Activated naive CD4-positive, alpha-beta T cell treated with anti-CD3 and anti-CD28 coated beads, Interleukin-2, amount 50 U/mL, for 16 hours (primary cell): ENCODE results near the gene CNGB1.

ENCODE experiments used
- DNase-seq: peaks from one replicate; pipeline ENCODE4 v3.0.0-alpha.2; 2020

CNGB1 gene

DNA sequence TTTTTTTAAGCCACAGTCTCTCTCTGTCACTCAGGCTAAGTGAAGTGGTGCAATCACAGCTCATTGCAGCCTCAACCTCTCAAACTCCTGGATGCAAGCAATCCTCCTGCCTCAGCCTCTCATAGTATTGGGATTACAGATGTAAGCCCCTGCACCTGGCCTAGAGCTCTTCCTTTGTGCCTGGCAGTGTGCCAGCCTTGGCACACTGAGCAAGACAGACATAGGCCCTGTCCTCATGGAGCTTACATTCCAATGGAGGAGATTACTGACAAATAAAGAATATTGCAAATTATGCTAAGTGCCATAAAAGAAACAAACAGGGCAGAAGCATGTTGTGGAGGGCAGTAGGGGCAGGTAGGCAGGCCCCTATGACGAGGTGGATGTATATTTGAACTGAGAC is 920 bp upstream of the CNGB1 start:
- DNase-seq: no peak

DNA sequence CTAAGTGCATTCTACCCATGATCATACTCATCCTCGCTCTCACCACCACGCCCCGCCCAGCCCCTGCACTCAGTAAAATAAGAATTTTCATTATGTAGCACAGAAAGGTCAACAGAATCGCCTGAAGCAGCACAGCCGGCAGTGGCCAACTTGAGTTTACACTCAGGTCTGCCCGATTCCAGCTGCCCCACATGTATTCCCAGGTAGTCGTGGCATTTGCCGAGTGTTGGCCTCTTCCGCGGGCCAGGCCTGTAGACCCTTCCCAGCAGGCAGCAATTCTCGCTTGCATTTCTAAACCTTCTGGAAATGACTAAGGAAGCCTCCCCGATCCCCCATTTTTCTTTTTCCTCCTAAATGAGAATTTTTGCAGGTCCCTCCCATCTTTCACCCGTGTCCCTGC is 609 bp downstream of the CNGB1 start:
- no peak for DNase-seq

DNA sequence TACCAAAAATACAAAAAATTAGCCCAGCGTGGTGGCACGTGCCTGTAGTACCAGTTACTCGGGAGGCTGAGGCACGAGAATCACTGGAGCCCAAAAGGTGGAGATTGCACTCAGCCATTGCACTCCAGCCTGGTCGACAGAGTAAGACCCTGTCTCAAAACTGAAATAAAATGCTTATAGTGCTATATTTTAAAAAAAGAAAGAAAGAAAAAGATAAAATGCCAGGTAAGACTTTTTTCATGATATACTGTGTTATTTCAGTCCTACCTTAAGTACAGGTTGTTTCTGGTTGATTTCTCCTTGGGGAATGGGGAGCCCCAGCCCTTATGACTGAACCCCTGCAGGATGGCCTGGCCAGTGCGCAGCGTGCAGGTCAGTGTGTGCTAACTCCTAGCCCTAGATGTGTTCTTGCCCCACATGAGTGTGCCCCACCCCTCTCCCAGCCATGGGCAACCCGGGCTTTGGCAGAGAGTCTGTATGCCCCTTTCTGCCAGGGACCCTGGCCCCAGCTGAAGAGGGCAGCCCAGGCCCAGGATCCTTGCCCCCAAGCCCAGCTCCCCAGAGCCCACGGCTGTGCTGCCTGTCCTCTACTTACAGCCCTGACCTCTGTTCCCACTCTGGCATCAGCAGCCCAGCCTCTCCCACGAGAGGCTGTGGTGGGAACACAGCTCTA is 1.3 kb downstream of the CNGB1 start:
- DNase-seq: no peak

DNA sequence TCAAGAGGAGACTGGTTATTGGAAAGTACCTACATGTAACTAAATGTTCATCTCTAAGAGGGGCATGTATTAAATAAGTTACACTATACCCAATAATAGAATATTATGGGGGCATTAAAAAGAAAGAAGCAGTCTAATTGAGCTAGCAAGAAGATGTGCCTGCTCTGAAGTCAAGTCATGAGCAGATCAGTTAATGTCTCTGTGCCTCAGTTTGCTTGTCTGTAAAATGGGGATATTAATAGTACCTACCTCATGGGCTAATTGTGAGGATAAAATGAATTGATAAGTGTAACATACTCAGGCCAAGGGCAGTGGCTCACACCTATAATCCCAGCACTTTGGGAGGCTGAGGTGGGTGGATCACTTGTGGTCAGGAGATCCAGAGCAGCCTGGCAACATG is 3.0 kb downstream of the CNGB1 start:
- no peak for DNase-seq

DNA sequence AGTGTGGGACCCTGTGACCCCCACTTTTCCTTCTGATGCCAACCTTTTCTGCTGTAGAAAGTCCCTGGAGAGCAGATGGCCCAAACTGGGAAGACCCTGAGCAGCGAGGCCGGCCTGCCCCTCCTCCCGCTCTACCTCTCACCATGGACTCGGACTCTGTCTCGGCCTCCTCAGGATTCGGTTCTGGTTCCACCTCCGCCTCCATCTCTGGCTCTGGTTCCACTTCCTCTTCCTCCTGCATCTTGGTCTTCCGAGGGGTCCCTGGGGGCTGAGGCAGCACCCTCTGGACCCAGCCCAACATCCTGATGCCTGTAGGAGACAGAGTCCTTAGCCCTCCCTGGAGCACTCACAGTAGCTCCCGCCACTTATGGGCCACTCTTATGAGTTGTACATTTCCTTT is 3.9 kb downstream of the CNGB1 start:
- DNase-seq: no peak

DNA sequence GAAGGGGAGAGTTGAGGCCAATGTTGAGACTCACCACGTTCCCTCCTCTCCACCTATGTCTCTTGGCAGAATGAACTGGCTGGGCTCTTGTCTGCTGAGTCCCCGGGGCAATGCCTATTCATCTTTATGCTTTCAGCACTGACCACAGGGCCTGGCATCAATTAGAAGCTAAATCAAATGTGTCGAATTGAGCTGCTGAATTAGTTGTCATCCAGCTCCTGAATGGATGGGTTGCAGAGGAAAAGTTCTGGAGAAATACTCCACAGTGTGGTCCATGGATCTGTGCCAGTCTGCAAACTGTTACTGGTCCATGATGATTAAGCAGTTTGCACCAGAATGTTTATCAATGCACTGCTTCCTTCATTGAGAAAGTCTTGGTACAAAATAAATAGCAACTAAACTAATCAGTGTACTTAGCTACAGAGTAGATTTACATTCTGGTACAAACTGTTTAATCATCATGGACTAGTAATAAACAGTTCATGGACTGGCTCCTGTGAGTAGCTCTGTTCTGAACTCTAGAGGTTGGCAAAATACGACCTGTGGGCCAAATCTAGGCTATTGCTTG is 4.6 kb downstream of the CNGB1 start:
- DNase-seq: no peak

DNA sequence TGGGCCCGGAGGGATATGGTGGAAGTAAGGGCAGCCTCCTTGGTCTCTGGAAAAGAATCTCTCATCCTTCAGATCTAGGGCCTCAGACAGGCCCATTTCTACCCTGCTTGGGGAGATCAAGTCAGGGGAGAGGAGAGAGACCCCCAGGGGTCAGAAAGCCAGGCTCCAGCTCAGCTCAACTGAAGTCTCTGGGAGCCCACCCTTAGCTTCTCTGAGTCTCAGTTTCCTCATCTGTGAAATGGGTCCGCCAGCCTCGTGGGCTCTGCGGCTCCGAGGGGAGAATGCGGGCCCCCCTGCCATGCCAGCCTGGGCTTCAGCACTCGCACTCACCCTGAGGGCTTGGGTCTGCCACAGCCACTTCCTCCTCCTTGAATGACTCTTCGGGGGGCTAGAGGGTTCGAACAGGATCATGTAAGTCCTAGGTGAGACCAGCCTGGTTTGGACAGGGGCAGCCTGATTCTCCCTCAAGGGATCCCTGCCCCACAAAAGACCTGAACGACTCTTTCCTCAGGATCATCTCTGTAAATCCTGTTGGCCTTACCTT is 6.7 kb downstream of the CNGB1 start:
- DNase-seq: no peak

DNA sequence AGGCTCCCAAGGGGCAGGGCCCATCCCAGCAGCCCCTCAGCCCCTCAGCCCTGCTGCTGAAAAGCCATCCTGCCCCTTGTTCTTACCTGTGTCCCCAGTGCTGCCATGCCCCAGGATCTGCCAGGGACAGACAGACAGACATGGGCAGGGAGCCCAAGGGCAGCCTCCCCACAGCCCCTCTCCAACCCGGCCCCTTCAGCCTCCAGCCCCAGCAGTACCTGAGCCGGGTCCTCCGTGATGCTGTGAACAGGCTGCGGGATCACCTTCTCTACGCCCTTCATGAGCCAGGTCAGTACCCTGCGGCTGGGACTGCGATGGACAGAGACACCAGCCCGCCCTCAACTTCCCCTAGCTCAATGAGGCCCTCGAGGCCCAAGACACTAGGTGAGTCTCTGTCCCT is 8.2 kb downstream of the CNGB1 start:
- DNase-seq: no peak

DNA sequence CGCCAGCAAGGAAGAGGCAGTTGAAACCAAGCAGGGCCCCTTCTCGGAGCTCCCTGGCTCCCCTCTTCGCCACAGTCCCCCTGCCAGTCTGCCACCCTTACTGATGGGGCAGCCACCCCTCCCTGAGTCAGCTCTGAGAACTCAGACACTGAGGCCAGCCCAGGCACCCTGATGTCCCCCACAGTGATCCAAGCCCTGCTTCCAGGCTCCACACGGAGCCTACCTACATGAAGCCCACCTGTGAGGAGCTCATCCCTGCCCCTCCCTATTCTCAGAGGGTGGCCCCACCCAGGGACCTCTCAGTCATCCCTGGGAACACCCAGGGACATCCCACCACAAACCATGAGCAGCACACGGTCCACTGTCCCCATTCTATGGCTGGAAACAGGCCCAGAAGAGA is 8.9 kb downstream of the CNGB1 start:
- no peak for DNase-seq

DNA sequence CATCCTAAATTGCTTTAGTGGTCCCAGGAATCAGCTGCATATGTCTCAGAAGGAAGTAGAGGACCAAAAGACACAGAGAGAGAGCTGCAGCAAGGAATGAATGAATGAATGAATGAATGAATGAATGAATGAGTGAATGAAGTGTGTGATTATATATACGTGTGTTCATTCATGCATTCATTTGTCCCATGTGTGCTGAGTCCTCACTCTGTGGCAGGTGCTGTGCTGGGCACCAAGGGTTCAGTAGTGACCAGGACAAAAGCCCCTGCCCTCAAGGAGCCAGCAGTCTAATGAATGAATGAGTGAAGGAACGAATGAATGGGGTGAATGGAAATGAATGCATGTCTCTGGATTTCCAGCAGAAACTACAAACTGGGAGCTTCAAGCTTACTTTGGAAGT is 9.4 kb downstream of the CNGB1 start:
- no peak for DNase-seq

DNA sequence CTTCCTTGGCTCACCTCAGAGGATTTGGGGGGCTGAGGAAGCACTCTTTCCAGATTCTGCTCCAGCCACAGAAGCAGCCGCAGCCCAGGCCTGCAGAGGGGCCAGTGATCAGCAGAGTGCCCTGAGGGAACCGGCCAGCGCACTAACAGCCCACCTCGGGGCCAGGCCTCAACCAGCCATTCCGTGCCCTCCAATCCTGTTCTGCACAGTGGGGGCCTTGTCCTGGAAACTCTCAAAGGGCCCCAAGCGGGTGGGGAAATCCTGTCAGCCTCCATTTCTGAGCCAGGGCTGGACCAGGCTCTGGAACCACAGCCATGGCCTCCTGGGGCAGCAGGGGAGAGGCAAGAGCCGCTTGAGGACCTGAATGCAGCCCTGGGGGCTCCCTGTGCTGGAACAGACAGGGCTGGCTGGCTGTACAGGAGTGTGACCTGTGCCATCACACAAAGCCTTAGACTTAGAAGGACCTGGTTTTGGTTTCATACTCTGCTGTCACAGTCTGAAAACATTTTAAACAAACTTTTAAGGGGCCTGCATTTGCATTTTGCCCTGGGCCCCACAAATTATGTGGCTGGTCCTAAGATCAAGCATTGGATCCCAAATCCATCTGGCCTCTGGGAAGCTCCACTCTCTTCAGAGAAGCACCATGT is 10.0 kb downstream of the CNGB1 start:
- no peak for DNase-seq

DNA sequence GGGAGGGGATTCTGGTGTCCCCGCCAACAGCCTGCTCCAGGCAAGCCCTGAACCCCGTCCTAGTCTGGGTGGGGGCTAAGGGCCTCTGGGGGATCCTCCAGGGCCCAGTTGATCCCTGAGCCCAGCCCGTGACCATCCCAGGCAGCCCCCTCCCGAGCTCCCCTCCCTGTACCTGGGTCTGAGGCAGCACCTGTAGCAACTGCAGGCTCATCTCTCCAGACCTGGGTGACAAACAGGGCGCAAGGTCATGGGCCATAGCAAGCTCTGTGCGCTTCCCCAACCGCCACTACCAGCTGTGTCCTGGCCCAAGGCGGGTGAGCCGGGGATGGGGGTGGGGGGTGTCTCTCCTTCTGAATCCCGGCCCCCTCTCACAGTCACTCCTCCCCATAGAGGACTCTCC is 10.6 kb downstream of the CNGB1 start:
- DNase-seq: no peak

DNA sequence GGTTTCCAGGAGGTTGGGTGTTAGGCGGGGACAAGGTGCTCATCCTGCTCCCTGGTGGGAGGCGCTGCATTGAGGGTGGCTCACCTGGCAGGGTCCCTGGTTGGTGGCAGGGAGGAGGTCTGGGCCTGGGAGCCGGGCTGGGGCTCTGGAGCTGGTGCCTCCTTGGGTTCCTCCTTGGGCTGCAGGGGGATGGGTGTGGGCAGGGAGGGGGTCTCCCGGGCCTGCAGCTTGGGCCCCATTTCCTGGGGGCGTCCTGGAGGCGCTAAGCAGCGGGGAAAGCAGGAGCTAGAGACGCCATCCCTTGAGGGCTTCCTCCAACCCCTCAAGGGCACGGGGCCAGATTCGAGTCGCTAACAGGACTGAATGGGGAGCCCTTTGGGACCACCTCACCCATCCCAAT is 11.1 kb downstream of the CNGB1 start:
- no peak for DNase-seq

DNA sequence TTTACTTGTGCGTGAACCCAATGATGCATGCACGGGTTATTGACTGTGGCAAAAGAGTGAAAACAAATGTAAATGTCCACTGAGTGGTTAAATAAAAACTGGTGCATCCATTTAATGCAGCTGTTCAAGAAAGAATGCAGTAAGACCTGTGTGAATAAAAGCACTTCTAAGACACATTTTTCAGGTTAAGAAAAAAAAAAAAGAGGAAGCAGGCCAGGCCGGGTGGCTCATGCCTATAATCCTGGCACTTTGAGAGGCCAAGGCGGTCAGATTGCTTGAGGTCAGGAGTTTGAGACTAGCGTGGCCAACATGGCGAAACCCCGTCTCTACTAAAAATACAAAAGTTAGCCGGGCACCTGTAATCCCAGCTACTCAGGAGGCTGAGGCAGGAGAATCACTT is 11.8 kb downstream of the CNGB1 start:
- no peak for DNase-seq

DNA sequence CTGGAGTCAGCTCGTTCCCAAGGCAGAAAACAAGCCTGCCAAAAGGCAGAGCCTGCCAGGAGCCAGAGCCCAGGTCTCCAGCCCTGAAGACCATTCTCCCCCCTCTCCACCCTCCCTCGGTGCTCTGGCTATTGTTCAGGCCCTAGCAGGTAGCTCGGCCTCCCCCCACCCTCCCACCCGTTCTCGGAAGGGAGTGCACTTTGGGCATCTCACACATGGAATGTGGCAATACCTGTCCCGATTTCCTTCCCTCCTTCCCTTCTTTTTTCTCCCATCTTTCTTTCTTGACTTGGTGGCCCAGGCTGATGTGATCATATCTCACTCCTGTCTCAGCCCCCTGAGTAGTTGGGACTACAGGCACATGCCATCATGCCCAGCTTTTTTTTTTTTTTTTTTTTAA is 12.4 kb downstream of the CNGB1 start:
- DNase-seq: no peak

DNA sequence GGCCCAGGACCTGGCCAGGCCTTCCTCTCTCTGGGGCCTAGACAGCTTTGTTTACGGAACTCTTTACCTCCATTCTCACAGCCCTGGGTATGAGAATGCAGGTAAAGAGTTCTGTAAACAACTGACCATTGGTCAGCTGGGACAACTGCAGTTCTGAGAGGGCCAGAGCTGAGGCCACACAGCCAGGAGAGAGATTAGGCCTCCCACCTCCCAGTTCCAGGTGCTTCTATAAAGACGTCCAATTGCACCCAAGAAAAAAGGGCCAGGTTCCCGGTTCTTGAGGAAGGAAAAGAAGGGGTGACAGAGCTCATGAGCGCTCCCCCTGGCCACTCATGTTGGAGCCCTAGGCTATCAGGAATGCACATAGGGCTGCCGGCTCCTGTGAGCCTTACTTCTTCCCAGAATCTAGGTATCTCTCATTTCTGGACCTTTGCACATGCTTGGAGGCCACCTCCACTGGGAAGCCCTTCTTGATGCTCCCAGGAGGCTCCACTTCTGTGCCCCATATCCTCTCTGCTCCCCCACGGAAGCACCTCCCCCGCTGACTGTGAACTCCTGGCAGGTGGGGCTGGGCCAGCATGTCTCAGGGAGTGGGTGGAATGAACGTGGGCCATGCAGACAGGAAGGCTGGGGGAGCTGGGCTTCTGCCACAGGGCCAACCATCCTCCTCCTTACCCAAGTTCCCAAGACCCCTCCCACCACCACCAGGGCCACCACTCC is 13.1 kb downstream of the CNGB1 start:
- no peak for DNase-seq

DNA sequence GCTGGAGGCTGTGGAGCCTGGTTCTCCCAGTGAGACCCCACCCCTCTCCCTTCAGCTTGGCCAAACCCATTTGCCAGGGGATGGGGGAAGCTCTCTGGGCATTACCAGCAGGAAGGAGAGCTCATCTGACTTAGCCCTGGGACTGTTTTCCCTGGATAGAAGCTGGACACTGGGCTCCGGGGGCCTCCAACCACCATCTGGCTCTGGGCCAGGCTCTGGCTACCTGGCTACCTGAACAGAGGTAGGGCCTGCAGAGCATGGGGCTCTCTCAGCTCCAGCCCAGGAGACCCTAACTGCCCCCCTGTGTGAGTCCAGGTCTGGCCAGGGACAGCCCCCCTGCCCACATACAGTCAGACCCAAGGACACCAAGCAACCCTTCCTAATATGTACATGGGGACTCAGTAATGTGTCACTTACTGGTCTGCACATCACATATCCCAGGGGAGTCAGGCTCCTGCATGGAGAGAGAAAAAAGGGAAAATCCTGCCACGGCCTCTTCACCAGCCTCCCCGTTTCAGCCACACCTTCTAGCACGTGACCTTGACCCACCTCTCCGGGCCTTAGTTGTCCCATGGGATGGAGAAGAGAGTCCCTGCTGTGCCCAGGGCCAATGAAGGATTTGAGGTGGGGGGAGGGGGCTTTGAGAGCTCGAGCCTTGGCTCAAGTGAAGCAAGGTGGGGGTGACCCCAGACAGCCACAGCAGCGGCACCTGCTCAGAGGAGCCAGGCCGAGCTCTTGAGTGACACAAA is 13.8 kb downstream of the CNGB1 start:
- no peak for DNase-seq

DNA sequence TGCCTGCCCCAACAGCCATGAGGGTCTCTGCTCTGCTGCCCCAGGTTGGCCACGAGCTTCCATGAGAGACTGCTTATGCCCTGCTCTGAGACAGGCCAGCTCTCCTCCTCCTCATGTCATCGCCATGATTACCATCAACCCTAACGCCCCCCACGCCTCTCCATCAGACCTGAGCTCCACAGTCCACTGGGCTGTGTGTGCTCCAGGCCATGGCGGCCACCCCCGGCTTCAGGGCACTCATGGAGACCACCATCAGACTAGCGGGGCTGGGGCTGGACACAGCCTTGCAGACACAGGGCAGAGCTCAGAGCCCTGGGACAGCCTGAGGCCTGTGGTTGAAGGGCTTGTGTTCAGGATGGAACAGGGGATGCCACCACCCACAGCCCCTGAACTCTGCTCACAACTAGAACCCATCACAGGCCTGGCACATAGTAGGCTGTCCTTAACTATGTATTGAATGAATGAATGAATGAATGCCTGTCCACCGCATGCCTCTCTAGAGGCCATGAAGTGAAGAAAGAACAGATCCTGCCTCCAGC is 14.6 kb downstream of the CNGB1 start:
- no peak for DNase-seq

DNA sequence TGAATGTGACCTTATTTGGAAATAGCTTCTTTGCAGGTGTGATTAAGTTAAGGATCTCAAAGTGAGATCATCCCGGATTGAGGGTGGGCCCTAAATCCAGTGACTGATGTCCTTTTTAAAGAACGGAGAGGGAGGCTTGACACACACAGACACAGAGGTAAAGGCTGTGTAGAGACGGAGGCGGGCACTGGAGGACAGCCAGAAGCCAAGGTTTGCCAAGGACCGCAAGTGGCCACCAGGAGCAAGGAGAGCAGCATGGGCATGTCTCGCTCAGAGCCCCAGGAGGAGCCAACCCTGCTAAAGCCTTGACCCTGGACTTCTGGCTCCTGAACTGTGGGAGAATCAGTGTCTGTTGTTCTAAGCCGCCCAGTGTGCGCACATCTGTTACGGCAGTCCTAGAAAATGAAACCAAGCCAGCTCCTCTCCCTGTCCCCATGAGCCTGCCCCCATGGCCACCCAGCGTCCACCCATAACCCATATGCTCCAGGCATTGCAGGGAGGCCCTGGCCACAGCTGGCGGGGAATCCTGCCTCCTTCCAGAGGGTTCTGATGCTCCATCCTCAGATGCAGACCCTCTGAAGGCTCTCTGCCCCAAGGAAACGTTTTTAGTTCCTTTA is 15.2 kb downstream of the CNGB1 start:
- DNase-seq: no peak

DNA sequence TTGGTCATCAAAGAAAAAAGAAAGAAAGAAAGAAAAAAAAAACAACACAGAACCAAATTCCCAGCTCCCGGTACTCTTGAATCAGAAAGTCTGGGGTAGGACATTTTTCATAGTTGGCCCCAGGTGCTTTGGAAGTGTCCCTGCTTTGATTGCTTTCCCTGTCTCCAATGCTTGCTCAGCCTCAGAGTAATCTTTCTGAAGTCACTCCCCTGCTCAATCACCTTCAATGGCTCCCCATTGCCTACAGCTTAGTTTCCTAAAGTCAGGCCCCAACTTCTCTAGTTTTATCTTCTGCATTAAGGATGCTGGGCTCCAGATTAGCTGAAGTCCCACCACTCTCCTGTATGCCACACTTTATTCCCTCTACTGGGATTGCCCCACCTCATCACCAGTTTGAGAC is 17.1 kb downstream of the CNGB1 start:
- DNase-seq: no peak

DNA sequence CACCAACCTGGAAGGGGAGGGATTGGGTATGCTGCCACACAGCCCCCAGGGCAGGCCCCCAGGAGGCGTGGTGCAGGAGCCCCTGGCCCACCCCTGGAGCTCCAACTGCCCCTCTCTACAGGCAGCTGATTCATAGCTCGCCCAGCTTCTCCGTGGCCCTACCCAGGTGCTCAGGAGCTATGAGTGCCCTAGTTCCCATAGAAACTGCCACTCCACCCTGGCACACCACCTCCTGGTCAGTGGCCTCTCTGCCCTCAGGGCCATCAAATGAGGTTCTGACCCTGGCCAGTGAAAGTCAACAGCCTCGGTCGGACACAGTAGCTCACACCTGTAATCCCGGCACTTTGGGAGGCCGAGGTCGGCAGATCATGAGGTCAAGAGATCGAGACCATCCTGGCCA is 18.0 kb downstream of the CNGB1 start:
- no peak for DNase-seq

DNA sequence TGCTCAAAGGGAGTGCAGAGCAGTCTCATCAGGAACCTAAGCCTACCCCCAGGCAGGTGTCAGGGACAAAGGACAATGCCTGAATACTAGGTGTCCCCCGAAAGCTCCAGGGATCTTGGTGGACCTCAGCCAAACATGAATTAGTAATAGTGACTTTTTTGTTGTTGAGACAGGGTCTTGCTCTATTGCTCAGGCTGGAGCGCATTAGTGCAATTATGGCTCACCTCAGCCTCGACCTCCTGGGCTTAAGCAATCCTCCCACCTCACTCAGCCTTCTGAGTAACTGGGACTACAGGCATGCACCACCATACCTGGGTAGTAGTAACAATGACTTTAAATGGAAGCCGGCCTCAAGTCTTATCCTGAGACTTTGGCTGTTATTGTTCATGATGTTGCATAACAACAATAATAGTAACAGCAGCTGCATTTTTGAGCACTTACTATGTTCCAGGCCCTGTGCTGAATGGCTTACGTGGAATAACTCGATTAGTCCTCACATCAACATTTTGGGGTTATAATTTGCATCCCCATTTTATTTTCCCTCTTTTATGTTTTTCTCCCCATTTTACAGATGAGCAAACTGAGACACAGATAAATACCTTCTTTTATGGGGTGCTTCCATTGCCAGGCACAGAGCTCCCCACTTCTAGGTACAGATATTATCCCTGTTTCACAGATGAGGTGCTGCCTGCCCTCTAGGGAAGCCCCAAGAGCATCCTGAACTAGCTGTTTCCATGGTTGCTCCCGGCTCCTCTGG is 19.5 kb downstream of the CNGB1 start:
- no peak for DNase-seq
